GM12891 (cell line): Measurements from ENCODE around the gene ASTN2.

Source experiments
- PAX5 ChIP-seq: IDR thresholded peaks from 2 replicates; pipeline ENCODE4 v1.6.1; 2011; ENCODE audit warnings: low read length, moderate library complexity, mild to moderate bottlenecking; ENCODE audit not compliant: insufficient read depth, severe bottlenecking
- POLR2A ChIP-seq: IDR thresholded peaks from 2 replicates; pipeline ENCODE4 v1.6.1; 2011; ENCODE audit warnings: low read depth, low read length, control low read depth
- POLR2AphosphoS5 ChIP-seq: IDR thresholded peaks from 2 replicates; pipeline ENCODE4 v1.6.1; 2011; ENCODE audit warnings: low read depth, low read length, control low read depth
- POU2F2 ChIP-seq: IDR thresholded peaks from 2 replicates; pipeline ENCODE4 v1.6.1; 2011; ENCODE audit warnings: low read depth, mild to moderate bottlenecking, control low read depth, low read length, moderate library complexity
- SPI1 ChIP-seq: IDR thresholded peaks from 2 replicates; pipeline ENCODE4 v1.6.1; 2011; ENCODE audit warnings: low read depth, low read length, control low read depth
- TAF1 ChIP-seq: IDR thresholded peaks from 2 replicates; pipeline ENCODE4 v1.6.1; 2011; ENCODE audit warnings: low read depth, low read length, control low read depth

- TF ChIP-seq POLR2A (no peak), TAF1 (no peak), POLR2AphosphoS5 (no peak), PAX5 (no peak), SPI1 (no peak), POU2F2 (no peak)
These were observed 510.7 kb downstream of the ASTN2 start for GRCh38 chr9:116904165-116904564.
